Activated CD4-positive, alpha-beta memory T cell treated with anti-CD3 and anti-CD28 coated beads for 36 hours (primary cell): ENCODE results near the gene SFSWAP. TPM values are rescaled to one million over a fixed set of nuclear protein-coding genes. Genes with fewer than 3 reads are reported as not detected.
A peak's percentile ranks its signal among the peaks of the same experiment; 100 is the strongest.
"Not testable (repeated sequence)": the region's sequence is repeated elsewhere in the genome, so short reads cannot be mapped to it uniquely, and the experiment has no call there.

Experiments
- CTCF ChIA-PET: fragments of 350-600 bp; sonication (Branson Sonifier 250); formaldehyde crosslinking; loops from one replicate; lab custom pipeline; 2021; ENCODE audit warnings: antibody characterized with exemption, inconsistent platforms; lab: Charles Lee
- POLR2A ChIA-PET: fragments of 350-600 bp; sonication (Branson Sonifier 250); formaldehyde crosslinking; loops from one replicate; lab custom pipeline; 2021; ENCODE audit warnings: antibody characterized with exemption; lab: Charles Lee
- DNase-seq: peaks from one replicate; pipeline ENCODE4 v3.0.0-alpha.2; 2020
- H3K27ac Mint-ChIP-seq: one replicate; pipeline ENCODE4 v1.8.0; 2021; ENCODE audit warnings: mixed read lengths
- H3K27me3 Mint-ChIP-seq: one replicate; pipeline ENCODE4 v1.8.0; 2021; ENCODE audit warnings: mixed read lengths
- H3K36me3 Mint-ChIP-seq: one replicate; pipeline ENCODE4 v1.8.0; 2021; ENCODE audit warnings: mixed read lengths
- H3K4me1 Mint-ChIP-seq: one replicate; pipeline ENCODE4 v1.8.0; 2021; ENCODE audit warnings: low read depth, mixed read lengths
- H3K4me3 Mint-ChIP-seq: one replicate; pipeline ENCODE4 v1.8.0; 2021; ENCODE audit warnings: mild to moderate bottlenecking, mixed read lengths
- H3K9me3 Mint-ChIP-seq: one replicate; pipeline ENCODE4 v1.8.0; 2021; ENCODE audit warnings: mixed read lengths
- intact Hi-C: fragments of 100-400 bp; cut with micrococcal nuclease; formaldehyde crosslinking; loops from one replicate; pipeline ENCODE4 v1.15.1; 2023
- total RNA-seq, 2 experiments: library from RNA; stranded (reverse); gene quantifications; one replicate each; pipeline ENCODE4 v1.2.3, GENCODE V29; 2021

The SFSWAP gene
- total RNA-seq, 2 experiments from 2014 or later = 42.1 to 44.3 TPM

DNA sequence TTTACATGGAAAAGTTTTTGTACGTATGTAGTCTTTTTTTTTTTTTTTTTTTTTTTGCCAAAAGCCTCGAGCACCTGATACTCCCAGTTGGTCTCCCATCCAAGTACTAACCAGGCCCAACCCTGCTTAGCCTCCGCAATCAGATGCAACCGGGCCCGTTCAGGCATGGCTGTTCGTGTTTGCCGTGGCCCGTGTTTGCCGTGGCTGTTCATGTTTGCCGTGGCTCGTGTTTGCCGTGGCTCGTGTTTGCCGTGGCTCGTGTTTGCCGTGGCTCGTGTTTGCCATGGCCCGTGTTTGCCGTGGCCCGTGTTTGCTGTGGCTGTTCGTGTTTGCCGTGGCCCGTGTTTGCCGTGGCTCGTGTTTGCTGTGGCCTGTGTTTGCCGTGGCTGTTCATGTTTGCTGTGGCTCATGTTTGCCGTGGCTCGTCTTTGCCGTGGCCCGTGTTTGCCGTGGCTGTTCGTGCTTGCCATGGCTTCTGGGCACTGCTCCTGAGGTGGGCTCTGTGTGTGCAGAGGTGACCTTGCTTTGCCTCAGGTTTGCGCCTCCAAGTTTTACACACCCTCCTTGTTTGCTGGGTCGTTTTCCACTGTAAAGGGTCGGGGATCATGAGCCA is 90.5 kb downstream of the SFSWAP start:
- Mint-ChIP-seq H3K4me1 (no peaks in the 10 kb centered on the region), H3K9me3 (peaks cover 4% of the 10 kb centered on the region), H3K27me3 (no peaks in the 10 kb centered on the region), H3K27ac (no peak overlapping the region), H3K36me3 (peaks cover 34% of the 10 kb centered on the region), H3K4me3 (no peak overlapping the region)
- intact Hi-C loops = no loop called here
- DNase-seq = no peak
- POLR2A ChIA-PET = no interaction called here
- CTCF ChIA-PET = no interaction called here

DNA sequence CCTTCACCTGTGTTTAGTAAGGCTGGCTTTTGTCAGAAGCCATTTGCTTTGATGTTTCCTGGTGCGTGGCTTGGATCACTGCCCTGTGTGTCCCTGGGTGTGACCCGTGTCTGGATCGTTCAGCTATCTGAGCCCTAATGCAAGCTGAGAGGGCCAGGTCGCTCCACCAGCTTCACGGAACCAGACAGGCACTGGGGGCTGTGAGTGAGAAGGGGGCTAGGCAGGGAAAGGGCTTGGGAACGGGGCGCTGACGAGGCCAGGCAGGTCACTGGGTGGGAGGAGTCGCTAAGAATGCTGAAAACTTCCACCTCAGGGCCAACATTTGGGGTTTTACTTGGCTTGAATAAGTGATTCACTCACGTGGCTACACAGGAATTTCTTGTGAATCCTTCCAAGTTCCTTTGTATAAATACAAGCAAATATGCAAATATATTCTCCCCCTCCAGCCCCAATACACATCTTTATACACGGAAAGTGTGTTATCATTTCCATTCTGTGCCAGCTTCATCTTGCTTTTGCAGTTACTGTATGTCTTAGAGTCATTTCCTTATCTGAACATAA is 93.2 kb downstream of the SFSWAP start:
- peaks cover 4% of the 10 kb centered on the region for H3K9me3 Mint-ChIP-seq

DNA sequence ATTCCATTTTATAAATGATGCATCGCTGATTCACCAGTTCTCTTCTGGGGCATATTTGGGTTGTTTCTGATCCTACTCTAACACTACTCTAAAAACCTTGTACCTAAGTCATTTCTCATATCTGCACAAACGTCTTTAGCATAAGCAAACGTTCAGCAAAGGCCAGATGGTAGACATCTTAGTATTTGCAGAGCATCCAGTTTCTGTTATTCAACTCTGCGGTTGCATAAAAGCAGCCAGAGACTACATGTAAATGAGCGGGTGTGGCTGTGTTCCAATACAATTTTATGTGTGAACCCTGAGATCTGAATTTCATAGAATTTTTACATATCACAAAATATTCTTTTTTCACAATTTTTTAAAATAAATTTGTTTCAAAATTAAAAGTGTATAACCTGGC is 94.5 kb downstream of the SFSWAP start:
- intact Hi-C loops = no loop called here
- Mint-ChIP-seq H3K4me3 (no peak overlapping the region), H3K9me3 (peaks cover 4% of the 10 kb centered on the region), H3K27me3 (no peaks in the 10 kb centered on the region), H3K27ac (no peak overlapping the region), H3K36me3 (peaks cover 12% of the 10 kb centered on the region), H3K4me1 (no peaks in the 10 kb centered on the region)
- no peak for DNase-seq
- CTCF ChIA-PET = no interaction called here
- POLR2A ChIA-PET = no interaction called here

More for the DNA sequence above, 93.2 kb downstream of the SFSWAP start:
- intact Hi-C loops = no loop called here
- Mint-ChIP-seq H3K4me1 (no peaks in the 10 kb centered on the region), H3K36me3 (peaks cover 26% of the 10 kb centered on the region), H3K4me3 (no peak overlapping the region), H3K27me3 (no peaks in the 10 kb centered on the region), H3K27ac (no peak overlapping the region)
- CTCF ChIA-PET = no interaction called here
- POLR2A ChIA-PET = no interaction called here
- no peak for DNase-seq

DNA sequence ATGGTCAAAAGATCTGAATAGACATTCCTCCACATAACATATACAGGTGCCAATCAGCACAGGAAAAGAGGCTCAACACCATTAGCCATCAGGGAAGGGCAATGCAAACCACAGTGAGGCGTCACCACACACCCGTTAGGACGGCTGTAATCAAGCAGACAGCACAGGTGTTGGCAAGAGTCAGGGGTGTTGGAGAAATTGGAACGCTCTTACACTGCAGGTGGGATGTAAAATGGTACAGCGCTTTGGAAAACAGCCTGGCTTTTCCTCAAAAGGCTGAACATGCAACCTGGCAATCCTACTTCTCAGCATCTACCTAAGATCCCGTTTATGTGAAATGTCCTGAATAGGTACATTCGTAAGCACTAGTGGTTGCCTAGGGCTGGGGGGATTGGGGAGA is 95.8 kb downstream of the SFSWAP start:
- no peak for DNase-seq
- Mint-ChIP-seq H3K4me1 (no peaks in the 10 kb centered on the region), H3K27ac (no peak overlapping the region), H3K4me3 (no peak overlapping the region), H3K36me3 (peaks cover 4% of the 10 kb centered on the region), H3K27me3 (no peaks in the 10 kb centered on the region), H3K9me3 (peaks cover 4% of the 10 kb centered on the region)
- intact Hi-C loops = no loop called here
- POLR2A ChIA-PET = no interaction called here
- CTCF ChIA-PET = no interaction called here

DNA sequence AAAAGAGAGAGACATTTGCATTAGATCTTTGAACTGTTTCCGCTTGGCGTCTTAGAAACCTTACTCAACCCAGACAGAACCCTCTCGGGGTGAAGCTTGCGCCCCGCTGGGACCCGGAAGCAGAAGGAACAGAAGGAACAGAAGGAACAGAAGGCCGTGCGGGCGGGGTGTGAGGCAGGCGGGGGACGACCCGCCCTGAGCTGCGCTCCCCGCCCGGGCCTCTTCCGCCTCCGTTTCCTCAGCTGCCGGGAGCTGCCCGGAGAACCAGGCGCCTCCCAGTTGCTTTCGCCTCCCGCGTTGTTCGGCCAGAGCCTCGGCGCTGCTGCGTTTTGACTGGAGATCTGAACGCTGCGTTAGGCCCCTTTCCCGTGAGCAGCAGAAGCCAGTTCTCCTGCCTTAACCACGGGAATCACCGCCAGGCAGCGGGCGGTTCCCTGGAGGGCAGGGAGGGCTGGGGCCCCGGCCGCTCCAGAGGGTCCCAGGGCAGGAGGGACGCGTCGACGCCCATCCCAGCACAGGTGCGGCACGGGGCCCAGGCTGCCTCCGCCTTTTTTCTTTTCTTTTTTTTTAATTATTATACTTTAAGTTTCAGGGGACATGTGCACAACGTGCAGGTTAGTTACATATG is 98.0 kb downstream of the SFSWAP start:
- no peaks in the 10 kb centered on the region for H3K27me3 Mint-ChIP-seq
- ChIA-PET POLR2A (no interaction called here), CTCF (interaction anchor here (0.6 to 1.2 kb wide), 2 partner anchors 258 to 356 kb away, joined by 3 to 4 read pairs; no protein-coding TSS in a partner anchor)
- peaks cover 10% of the 10 kb centered on the region for H3K36me3 Mint-ChIP-seq
- peak; percentile 67 for DNase-seq
- peak overlapping the region; percentile 69 for H3K4me3 Mint-ChIP-seq
- H3K9me3 Mint-ChIP-seq = peaks cover 18% of the 10 kb centered on the region
- H3K4me1 Mint-ChIP-seq = no peaks in the 10 kb centered on the region
- intact Hi-C loops = no loop called here
- H3K27ac Mint-ChIP-seq = peak overlapping the region; percentile 71

DNA sequence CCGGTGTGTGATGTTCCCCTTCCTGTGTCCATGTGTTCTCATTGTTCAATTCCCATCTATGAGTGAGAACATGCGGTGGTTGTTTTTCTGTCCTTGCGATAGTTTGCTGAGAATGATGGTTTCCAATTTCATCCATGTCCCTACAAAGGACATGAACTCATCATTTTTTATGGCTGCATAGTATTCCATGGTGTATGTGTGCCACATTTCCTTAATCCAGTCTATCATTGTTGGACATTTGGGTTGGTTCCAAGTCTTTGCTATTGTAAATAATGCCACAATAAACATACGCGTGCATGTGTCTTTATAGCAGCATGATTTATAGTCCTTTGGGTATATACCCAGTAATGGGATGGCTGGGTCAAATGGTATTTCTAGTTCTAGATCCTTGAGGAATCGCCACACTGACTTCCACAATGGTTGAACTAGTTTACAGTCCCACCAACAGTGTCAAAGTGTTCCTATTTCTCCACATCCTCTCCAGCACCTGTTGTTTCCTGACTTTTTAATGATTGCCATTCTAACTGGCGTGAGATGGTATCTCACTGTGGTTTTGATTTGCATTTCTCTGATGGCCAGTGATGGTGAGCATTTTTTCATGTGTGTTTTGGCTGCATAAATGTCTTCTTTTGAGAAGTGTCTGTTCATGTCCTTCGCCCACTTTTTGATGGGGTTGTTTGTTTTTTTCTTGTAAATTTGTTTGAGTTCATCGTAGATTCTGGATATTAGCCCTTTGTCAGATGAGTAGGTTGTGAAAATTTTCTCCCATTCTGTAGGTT is 98.8 kb downstream of the SFSWAP start:
- Mint-ChIP-seq H3K27ac (peak overlapping the region; percentile 23), H3K9me3 (peaks cover 20% of the 10 kb centered on the region), H3K4me3 (peak overlapping the region; percentile 61), H3K36me3 (peaks cover 10% of the 10 kb centered on the region)
- POLR2A ChIA-PET, H3K27me3 Mint-ChIP-seq, H3K4me1 Mint-ChIP-seq, DNase-seq, intact Hi-C loops: not testable (repeated sequence)
- CTCF ChIA-PET = interaction anchor here (0.6 kb wide), 1 partner anchor 357 kb away, joined by 4 read pairs; no protein-coding TSS in a partner anchor

DNA sequence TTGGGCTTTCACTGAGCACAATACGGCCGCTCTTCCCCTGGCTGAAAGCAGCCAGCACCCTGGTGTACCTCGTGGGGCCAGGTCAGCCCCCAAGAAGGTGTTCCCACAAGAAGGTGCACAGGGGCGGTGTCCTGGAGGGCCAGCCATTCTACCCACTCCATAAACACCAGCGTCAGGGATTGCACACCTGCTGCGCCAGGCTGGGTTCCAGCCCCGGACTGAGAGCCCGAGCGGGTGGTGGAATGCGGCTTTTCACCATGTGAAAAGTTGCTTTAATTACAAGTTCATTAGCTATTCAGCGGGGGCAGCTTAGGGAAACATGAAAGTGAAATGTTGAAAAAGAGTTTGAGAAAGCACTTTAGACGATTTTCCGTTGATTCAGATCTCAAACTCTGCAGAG is 99.8 kb downstream of the SFSWAP start:
- ChIA-PET POLR2A (no interaction called here), CTCF (no interaction called here)
- Mint-ChIP-seq H3K27me3 (no peaks in the 10 kb centered on the region), H3K4me1 (no peaks in the 10 kb centered on the region), H3K9me3 (peaks cover 16% of the 10 kb centered on the region), H3K27ac (no peak overlapping the region), H3K36me3 (peaks cover 10% of the 10 kb centered on the region), H3K4me3 (no peak overlapping the region)
- intact Hi-C loops = no loop called here
- no peak for DNase-seq

DNA sequence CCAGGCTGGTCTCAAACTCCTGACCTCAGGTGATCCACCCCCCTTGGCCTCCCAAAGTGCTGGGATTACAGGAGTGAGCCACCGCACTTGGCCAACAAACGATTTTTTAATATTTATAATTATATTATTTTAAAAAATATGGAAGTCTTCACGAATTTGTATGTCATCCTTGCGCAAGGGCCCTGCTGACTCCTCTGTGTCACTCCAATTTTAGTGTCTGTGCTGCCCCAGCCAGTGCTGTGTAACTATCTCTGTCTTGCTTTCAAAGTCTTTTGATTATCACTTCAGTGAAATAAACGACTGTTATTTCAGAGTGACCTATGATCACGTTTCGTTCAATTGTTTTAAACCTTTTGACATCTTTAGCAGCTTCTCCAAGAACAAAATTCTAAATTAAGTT is 104.2 kb downstream of the SFSWAP start:
- Mint-ChIP-seq H3K9me3 (peaks cover 16% of the 10 kb centered on the region), H3K4me3 (no peak overlapping the region), H3K36me3 (peaks cover 10% of the 10 kb centered on the region), H3K27me3 (no peaks in the 10 kb centered on the region), H3K27ac (no peak overlapping the region), H3K4me1 (no peaks in the 10 kb centered on the region)
- intact Hi-C loops = no loop called here
- ChIA-PET POLR2A (no interaction called here), CTCF (interaction anchor here (0.6 to 1.1 kb wide), 2 partner anchors 10 to 175 kb away, joined by 3 read pairs; no protein-coding TSS in a partner anchor)
- no peak for DNase-seq

DNA sequence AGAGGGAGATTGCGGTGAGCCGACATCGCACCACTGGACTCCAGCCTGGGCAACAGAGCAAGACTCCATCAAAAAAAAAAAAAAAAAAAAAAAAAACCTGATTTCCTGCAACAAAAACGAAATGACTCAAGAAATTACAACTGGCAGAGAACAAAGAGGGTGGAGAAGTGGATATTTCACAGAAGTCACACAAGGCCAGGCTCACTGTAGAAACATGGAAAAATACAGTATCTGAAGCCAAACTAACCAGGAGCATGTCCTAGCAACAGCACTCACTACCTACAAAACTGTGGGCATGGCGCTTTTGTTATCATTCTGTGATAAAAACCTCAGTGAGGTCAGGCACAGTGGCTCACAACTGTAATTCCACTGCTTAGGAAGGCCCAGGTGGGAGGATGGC is 105.6 kb downstream of the SFSWAP start:
- no peaks in the 10 kb centered on the region for H3K27me3 Mint-ChIP-seq
- DNase-seq = no peak
- POLR2A ChIA-PET = no interaction called here
- no peak overlapping the region for H3K4me3 Mint-ChIP-seq
- H3K27ac Mint-ChIP-seq = no peak overlapping the region
- CTCF ChIA-PET = no interaction called here
- peaks cover 16% of the 10 kb centered on the region for H3K9me3 Mint-ChIP-seq
- intact Hi-C loops = no loop called here
- no peaks in the 10 kb centered on the region for H3K4me1 Mint-ChIP-seq
- peaks cover 10% of the 10 kb centered on the region for H3K36me3 Mint-ChIP-seq

DNA sequence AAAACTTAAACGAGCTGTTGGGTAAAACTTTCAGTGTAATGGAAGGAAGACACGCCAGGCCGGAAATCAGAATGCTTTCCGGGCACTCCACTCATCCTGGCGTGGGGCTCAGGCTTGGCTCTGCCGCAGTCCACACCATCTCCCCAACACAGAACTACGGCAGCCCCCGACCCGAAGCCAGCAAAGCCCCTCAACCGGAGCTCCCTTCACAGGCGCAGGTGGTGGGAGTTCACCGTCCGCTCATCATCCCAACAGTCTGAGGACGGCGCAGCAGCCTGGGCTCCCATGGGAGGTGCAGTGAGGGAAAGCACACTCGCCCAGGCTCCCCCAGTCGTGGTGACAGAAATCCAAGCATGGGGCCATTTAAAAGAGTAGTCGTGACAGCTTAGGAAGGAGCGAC is 106.4 kb downstream of the SFSWAP start:
- ChIA-PET POLR2A (no interaction called here), CTCF (no interaction called here)
- no peak for DNase-seq
- Mint-ChIP-seq H3K27ac (no peak overlapping the region), H3K9me3 (peaks cover 11% of the 10 kb centered on the region), H3K4me3 (no peak overlapping the region), H3K4me1 (no peaks in the 10 kb centered on the region), H3K27me3 (no peaks in the 10 kb centered on the region), H3K36me3 (peaks cover 6% of the 10 kb centered on the region)
- intact Hi-C loops = no loop called here

DNA sequence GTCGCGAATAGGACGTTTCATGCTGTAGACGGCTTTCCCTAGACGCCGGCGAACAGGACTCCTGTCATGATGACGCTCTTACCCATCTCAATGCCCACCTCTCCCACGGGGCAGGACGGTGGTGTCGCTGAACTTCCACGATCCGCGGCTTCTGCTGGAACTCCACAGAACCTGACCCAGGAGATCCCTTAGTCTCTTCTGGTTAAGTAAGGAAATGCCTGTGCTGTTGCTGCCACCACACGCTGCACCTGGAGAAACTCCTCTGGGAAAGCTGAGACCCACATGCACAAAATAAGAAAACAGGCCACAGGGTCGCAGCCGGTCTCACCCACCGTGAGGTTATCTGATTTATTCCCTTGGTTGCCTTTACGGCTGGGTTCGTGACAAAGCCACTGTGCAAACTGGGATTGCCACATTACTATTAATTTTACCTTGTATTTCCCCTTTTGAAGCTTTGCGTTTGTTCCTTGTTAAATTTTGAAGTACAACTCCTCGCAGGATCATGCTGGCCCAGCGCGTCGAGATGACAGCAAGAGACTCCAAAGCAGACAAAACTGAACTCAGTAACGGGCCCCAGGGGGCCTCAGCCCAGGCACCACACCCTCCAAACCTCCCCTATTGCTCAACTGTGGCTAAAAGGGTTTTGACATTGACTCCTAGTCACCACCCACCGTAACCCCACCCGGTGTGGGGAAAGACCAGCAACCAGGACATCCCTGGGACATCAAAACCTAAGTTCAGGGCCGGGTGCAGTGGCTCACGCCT is 108.1 kb downstream of the SFSWAP start:
- ChIA-PET POLR2A (no interaction called here), CTCF (no interaction called here)
- Mint-ChIP-seq H3K9me3 (peaks cover under 1% of the 10 kb centered on the region), H3K4me1 (no peaks in the 10 kb centered on the region), H3K36me3 (no peaks in the 10 kb centered on the region), H3K4me3 (no peak overlapping the region), H3K27me3 (no peaks in the 10 kb centered on the region), H3K27ac (no peak overlapping the region)
- intact Hi-C loops = no loop called here
- DNase-seq = no peak

DNA sequence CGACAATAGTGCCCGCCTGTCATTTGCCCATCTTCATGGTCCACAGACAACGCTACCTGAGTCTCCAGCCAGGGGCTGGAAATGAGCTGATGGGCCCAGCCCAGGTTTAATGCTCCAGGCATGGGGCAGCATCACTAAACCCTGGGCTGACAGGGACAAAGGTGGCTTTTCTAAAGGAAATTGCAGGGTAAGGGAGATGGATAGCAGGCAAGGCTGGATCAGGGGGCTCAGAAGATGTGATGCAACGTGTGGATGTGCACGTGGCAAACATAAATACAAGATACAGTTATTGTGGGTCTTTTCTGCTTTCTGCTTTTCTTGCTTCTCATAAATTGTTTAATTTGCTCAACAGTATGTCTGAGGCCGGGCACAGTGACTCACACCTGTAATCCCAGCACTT is 113.6 kb downstream of the SFSWAP start:
- Mint-ChIP-seq H3K4me3 (no peak overlapping the region), H3K9me3 (no peaks in the 10 kb centered on the region), H3K36me3 (no peaks in the 10 kb centered on the region), H3K27ac (no peak overlapping the region), H3K4me1 (peaks cover 3% of the 10 kb centered on the region), H3K27me3 (peaks cover 29% of the 10 kb centered on the region)
- DNase-seq = no peak
- intact Hi-C loops = no loop called here
- ChIA-PET POLR2A (no interaction called here), CTCF (no interaction called here)
